ENCODE data around the gene PODXL2.

- no peak for TF ChIP-seq POLR2A (IDR thresholded peaks at IDR 0.05; ENCODE audit: low read length)
- no peak for TF ChIP-seq GATA1 (IDR thresholded peaks at IDR 0.05; ENCODE audit: low read depth, low read length)
Measured at GRCh38 chr3:127611251-127611650, 17.7 kb upstream of the PODXL2 start.
